Ovary (tissue), 9 donors: ENCODE data around the gene IFITM2. TPM values are rescaled to one million over a fixed set of nuclear protein-coding genes. Genes with fewer than 3 reads are reported as not detected.

Source experiments
- DNase-seq, 5 donors: peaks; one replicate each; pipeline ENCODE4 v3.0.0-alpha.2; 2019 to 2020
- H3K27ac ChIP-seq, 2 donors: fragments of 200-600 bp; one replicate each; pipeline versions ENCODE4 v1.5.1 to v1.8.0; 2019 to 2022
- H3K27me3 ChIP-seq: fragments of 200-600 bp; one replicate; pipeline ENCODE4 v1.8.0; 2022
- H3K36me3 ChIP-seq: fragments of 200-600 bp; sonication (generic); one replicate; pipeline ENCODE4 v1.5.1; 2019
- H3K4me1 ChIP-seq: one replicate; pipeline ENCODE4 v1.8.1; 2013; ENCODE audit warnings: mild to moderate bottlenecking, moderate library complexity; ENCODE audit not compliant: insufficient read depth
- H3K4me3 ChIP-seq: fragments of 200-600 bp; sonication (generic); one replicate; pipeline ENCODE4 v1.5.1; 2017
- H3K9me3 ChIP-seq, 2 donors: fragments of 200-600 bp in 1 of 2; sonication (generic) in 1 of 2; one replicate each; pipeline versions ENCODE4 v1.5.1 to v1.8.1; 2013 to 2019; ENCODE audit warnings: mild to moderate bottlenecking in 1 of 2, moderate library complexity in 1 of 2
- CTCF ChIP-seq, 3 donors: fragments of 450-650 bp in 2 of 3; fragments of 200-600 bp in 1 of 3; IDR thresholded peaks; one replicate each; pipeline versions ENCODE4 v1.5.1 to v1.8.0; 2016 to 2022; ENCODE audit warnings: antibody characterized with exemption in 3 of 3, mild to moderate bottlenecking in 1 of 3
- EP300 ChIP-seq: sonication (generic); formaldehyde crosslinking; IDR thresholded peaks from one replicate; pipeline ENCODE4 v1.6.1; 2017; ENCODE audit warnings: antibody characterized with exemption
- POLR2A ChIP-seq: fragments of 450-650 bp; IDR thresholded peaks from one replicate; pipeline ENCODE4 v1.6.1; 2017; ENCODE audit warnings: antibody characterized with exemption, mild to moderate bottlenecking, moderate library complexity
- WGBS, 3 donors: extraction: QIAGEN DNeasy Blood & Tissue Kit in 1 of 3; methylation state at CpG; one replicate each; pipeline versions ENCODE4 v1.1.5 to v1.1.7; 2013 to 2017; 5-methylcytosine and 5-hydroxymethylcytosine counted together
- intact Hi-C, 4 donors: fragments of 100-400 bp; cut with DNase I; formaldehyde crosslinking; loops; one replicate each; pipeline versions ENCODE4 v1.11.0 to v1.15.1; 2022 to 2023
- polyA plus RNA-seq, 2 donors: library from polyadenylated mRNA; stranded (reverse); fragments of 200-250 nt in 1 of 2; fragments of 350-450 nt in 1 of 2; fragmentation: Illumina TruSeq in 1 of 2; extraction: RNeasy Lipid Tissue Mini Kit (QIAGEN cat#74804) in 1 of 2; gene quantifications; one replicate each; pipeline ENCODE4 v1.2.3, GENCODE V29; 2013 to 2014
- total RNA-seq, 7 donors: library from RNA; depleted of rRNA in 2 of 7; stranded (reverse); fragments of >200 nt in 2 of 7; fragmentation: NEBNext Ultra II Directional in 3 of 7; extraction: Animal tissue kit (Norgen Biotek cat#: 25700) in 3 of 7; gene quantifications; one replicate each; pipeline versions ENCODE4 v1.1.0 to v1.2.4, GENCODE V29; 2016 to 2023
- donor health status: DM: no; HTN: no; CAD: no; lungs with moderate emphysema.
- donor health status: DM: no; HTN: no; CAD: no.
- donor health status: Bipolar disorder and iron deficiency.
- donor health status: DM: yes; HTN: yes; CAD: no.
- donor health status: DM: no; HTN: no; CAD: no.
- donor health status: DM: yes; HTN: yes; CAD: no.

IFITM2 gene
- total and polyA plus RNA-seq, 9 donors, result 207 to 1,149 (median 546) TPM

- no peak for TF ChIP-seq CTCF (IDR thresholded peaks at IDR 0.05)
- TF ChIP-seq EP300, result no peak
- TF ChIP-seq POLR2A, result no peak
- no peaks in the 10 kb centered on the region for H3K27me3 ChIP-seq
- no peaks in the 10 kb centered on the region for H3K36me3 ChIP-seq
- peak; percentile 44 to 65 (median 55) for DNase-seq
- H3K4me1 ChIP-seq, result no peaks in the 10 kb centered on the region
- WGBS, 3 donors, result 1 to 2% (median 2%) methylated on average over 53 to 112 of the region's 112 CpGs
- H3K27ac ChIP-seq, result no peak within 1 kb of the TSS
- peak within 1 kb of the TSS; percentile 43 for H3K4me3 ChIP-seq
- H3K9me3 ChIP-seq, result no peaks in the 10 kb centered on the region
- intact Hi-C loops, result no loop called here
Measured at GRCh38 chr11:288478-289397, 18.9 kb upstream of the IFITM2 start, which contains the start of gene PGGHG. TSS of gene PGGHG (plus strand) at chr11:289126. CDS start at chr11:289817, 691 bp downstream.

GRCh38 chr11:289398-289711, 18.3 kb upstream of the IFITM2 start:
- WGBS, 3 donors, result 15 to 44% (median 21%) methylated on average over 7 to 14 of the region's 14 CpGs
- peak in 4 of 5 donors; percentile 21 to 43 (median 23) for DNase-seq
- H3K27me3 ChIP-seq, result no peaks in the 10 kb centered on the region
- no peaks in the 10 kb centered on the region for H3K4me1 ChIP-seq
- peak overlapping the region; percentile 43 for H3K4me3 ChIP-seq
- H3K9me3 ChIP-seq, result no peaks in the 10 kb centered on the region
- intact Hi-C loops, result no loop called here
- H3K36me3 ChIP-seq, result no peaks in the 10 kb centered on the region
- TF ChIP-seq POLR2A, result no peak
- no peak for TF ChIP-seq CTCF (IDR thresholded peaks at IDR 0.05)
- no peak for TF ChIP-seq EP300
- no peak overlapping the region for H3K27ac ChIP-seq

GRCh38 chr11:289712-290620, 17.6 kb upstream of the IFITM2 start:
- DNase-seq, result peak in 4 of 5 donors; percentile 27 to 44 (median 32)
- Histone ChIP-seq H3K27me3 (no peaks in the 10 kb centered on the region), H3K4me1 (no peaks in the 10 kb centered on the region), H3K9me3 (no peaks in the 10 kb centered on the region), H3K36me3 (no peaks in the 10 kb centered on the region), H3K4me3 (peak overlapping the region; percentile 43), H3K27ac (no peak overlapping the region)
- TF ChIP-seq CTCF (IDR thresholded peaks at IDR 0.05), result no peak
- TF ChIP-seq EP300, result no peak
- TF ChIP-seq POLR2A, result no peak
- intact Hi-C loops, result loop anchor here in 2 of 4 donors (5.0 kb wide), 2 partner anchors 77 to 87 kb away; partner anchors contain the start of gene B4GALNT4 (in 1 of the 2)
- WGBS, 3 donors, result 89 to 93% (median 90%) methylated on average over 48 of the region's 48 CpGs

GRCh38 chr11:290621-291231, 16.9 kb upstream of the IFITM2 start:
- H3K9me3 ChIP-seq, result no peaks in the 10 kb centered on the region
- no peaks in the 10 kb centered on the region for H3K4me1 ChIP-seq
- H3K27me3 ChIP-seq, result no peaks in the 10 kb centered on the region
- no peak overlapping the region for H3K4me3 ChIP-seq
- TF ChIP-seq POLR2A (no peak), EP300 (no peak), CTCF (IDR thresholded peaks at IDR 0.05) (no peak)
- intact Hi-C loops, result loop anchor here in 2 of 4 donors (5.0 kb wide), 2 partner anchors 77 to 87 kb away; partner anchors contain the start of gene B4GALNT4 (in 1 of the 2)
- no peak overlapping the region for H3K27ac ChIP-seq
- peak in 3 of 5 donors; percentile 13 to 38 (median 18) for DNase-seq
- H3K36me3 ChIP-seq, result no peaks in the 10 kb centered on the region
- 92 to 95% (median 93%) methylated on average over 11 to 13 of the region's 13 CpGs for WGBS, 3 donors
